Stimulated activated CD4-positive, alpha-beta T cell treated with anti-CD3 and anti-CD28 coated beads, Interleukin-15, amount 100 ng/mL, for 48 hours (primary cell): Measurements from ENCODE around the gene TENM4.

ENCODE experiments used
- DNase-seq, 2 donors: peaks; one replicate each; pipeline ENCODE4 v3.0.0-alpha.2; 2020; ENCODE audit warnings: low read depth in 2 of 2

Gene TENM4

DNA sequence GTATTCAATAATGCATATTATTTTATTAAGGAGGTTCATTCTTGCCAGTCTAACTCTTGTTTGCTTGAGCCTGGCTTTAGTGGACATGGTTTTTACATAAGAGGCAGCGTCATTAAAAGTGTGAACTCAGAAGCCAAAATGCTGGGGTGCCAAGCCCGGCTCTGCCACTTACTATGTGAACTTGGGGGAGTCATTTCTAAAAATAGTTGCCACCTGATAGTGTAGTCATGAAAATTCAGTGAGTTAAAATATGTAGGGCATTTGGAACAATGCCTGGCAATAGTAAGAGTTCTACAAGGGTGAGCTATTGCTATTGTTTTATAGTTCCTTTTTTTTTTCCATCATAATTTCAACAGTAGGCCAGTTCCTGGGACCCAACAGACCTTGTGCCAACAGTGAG lies 49.9 kb downstream of the TENM4 start:
- DNase-seq: no peak

DNA sequence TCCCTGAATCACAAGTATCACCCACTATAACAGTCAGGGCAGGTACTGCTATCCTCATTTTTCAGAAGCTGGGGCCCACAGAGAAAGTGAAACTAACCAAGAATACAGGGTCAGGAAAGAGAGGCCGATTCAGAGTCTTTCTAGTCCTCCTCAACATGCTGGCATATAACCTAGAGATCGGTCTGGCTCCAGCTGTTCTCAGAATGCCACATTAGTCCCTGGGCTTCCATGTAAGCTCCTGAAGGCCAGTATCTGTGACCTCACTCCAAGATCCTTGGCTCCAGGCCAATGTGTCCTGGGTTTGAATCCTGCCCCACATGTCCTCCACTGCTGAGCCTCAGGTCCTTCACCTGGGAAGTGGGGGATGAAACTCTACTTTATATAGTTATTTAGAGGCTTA lies 50.4 kb downstream of the TENM4 start:
- no peak for DNase-seq

DNA sequence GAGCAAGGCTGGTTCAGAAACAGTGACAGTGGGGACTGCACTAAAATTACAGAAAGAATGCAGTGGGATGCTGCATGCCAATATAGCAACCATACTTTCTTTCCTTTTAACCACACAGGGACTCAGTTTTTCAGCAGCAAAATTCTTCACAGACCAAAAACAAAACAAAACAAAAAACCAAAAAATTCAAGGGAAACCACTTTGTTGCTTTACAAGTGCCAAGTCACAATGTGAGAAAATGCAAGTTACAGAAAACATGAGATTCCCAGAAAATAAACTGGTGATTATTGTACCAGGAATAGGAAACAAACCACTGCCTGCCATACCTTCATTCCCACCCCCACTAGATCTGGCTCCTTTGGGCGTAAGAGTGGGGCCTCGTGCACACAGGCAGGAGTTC lies 52.6 kb downstream of the TENM4 start:
- DNase-seq: no peak

DNA sequence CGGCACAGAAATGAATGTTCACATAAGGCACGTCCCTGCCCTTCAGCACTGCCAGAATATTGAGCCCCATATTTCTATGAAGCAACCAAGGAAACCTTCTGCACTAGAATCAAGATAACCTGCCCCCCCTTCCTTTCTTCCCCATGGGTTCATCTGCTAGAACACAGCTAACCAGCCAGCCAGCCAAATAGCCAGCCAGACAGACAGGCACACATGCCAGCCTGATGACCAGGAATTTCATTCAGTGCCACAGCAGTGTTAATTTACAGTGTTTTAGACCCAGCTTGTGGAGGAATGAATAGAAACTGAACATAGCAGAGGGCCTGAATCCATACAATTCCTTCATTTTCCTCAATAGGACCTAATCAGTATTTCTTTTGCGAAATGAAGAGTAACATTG lies 57.0 kb downstream of the TENM4 start:
- DNase-seq: no peak

DNA sequence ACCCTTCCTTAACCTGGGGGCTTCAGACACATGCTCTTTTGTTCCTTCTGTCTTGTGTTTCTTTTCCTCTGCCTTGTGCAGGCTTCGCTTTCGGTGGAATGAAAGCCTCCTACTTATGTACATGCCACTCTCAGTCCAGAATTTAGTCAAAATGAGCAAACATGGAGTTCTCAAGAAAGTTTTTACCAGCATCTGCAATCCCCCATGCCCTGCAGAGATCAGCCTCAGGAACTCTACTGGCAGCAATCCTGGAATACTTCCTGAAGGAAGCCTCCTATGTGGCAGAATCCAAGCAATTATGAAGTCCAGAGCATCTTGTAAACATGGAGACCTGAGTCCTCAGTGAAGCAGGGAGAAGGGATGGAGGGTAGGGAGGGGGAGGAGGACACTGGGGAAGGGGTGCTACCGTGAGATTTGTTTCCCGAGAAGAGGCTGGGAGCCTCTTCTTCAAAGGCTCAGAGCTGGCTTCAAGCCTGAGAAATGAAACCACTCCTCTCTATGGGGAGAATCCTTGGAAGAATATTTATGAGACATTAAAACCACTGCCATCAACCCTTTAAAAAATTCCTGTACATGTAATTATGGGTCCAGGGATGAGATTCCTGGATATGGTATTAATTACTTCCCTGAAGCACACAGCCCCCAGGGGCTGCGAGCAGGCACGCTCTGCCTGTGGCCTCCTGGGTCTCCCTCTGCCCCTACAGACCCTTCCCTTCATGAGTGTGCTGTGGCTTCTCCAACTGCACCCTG lies 58.4 kb downstream of the TENM4 start:
- no peak for DNase-seq

DNA sequence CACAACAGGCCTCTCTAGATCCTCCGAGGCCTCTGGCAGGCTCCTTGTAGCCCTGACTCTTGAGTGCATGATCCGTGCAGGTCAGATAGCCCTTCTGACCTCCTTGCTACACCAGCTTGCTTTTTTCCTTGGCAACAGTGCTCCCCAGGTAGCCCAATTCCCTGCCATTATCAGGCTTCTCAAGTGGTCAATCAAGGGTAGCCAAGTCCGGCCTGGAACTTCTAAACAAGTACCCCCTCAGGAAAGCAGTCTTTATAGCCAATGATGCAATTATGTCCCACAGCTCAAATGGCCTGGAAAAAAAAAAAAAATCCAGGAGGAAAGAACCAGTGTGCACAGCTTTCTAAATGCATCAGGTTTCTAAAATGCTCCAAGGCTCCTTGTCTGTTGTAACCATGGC lies 59.8 kb downstream of the TENM4 start:
- DNase-seq: no peak

DNA sequence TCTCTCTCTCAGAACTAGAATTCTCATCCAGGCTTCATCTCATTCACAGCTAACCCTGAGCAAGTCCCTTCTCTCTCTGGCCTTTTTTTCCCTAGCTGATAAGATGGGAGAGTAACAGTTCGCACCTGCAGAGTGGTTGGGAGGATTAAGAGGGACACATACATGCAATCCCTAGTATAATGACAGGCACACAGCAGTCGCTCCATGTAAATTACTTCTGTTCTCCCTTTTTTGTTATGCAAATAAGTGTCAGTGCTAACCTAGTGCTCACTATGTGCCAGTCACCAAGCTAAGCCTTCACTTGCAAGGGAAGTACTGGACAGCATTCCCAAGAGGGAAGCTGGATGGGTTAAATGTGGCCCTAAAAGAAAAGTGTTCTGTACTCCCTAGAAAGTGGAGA lies 63.4 kb downstream of the TENM4 start:
- DNase-seq: no peak

DNA sequence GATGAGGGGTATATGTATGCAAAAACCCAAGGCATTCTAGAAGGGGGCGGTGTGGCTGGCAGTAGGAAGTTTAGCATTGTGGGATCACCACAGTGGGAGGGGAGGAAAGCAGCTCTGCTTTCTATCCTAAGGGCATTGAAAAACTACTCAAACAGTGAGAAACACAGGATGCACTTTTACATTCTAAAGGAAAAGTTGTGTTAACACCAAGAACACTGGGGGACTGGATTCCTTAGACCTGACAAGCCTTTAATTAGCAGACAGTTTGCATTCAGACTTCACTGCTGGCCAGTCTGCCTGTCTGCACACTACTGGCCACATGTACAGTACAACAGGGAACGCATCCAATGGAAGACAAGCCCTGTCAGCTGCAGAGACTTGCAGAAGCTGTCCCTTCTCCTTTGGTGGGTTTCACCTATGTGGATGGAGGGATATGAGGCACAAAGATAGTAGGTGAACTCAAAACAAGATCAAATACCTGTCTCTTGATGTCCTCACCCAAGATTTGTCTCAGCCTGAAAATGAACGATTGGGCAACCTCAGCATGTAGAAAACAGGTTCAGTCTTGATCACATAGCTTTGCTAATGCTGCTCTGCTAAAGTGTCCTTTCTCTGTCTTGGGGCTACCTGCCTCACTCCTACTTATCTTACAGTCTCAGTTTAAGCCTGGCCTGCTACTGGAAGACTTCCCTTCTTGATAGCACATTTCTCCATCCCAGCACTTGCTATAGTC lies 64.8 kb downstream of the TENM4 start:
- DNase-seq: no peak

DNA sequence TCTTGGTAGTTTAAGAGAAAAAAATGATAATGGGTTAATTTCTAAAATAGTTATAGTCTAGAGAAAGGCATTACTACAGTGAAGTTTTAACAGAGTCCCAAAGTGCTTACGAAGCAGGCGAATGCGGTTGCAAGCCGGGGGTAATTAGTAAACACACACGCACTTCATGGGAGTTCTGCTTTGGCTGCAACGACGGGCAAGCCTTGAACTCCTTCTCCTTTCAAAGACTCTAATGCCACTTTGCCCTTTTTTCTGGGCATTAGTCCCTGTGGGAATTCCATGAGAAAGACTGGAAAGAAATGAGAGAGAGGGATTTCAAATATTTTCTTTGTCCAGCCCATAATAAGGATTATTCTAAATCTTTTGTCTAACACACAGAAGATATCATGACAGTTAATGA lies 66.1 kb downstream of the TENM4 start:
- no peak for DNase-seq

DNA sequence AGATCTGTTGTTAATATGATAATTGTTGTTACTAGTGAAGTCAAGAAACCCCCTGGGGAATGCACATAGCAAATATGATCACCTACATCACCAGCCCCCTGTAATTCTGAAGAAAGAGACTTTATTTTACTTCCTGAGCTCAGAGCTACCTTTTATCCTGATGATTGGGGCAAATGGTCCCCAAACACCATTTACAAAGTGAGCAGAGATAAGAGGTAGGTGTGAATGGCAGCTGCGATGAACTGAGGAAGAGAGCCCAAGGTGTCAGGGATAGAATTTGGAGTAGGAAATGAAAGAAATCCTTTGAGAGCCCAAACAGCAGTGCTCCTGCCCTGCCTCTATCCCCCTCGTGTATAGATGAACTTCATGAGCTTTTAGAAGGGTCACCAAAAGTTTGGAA lies 69.1 kb downstream of the TENM4 start:
- DNase-seq: no peak

DNA sequence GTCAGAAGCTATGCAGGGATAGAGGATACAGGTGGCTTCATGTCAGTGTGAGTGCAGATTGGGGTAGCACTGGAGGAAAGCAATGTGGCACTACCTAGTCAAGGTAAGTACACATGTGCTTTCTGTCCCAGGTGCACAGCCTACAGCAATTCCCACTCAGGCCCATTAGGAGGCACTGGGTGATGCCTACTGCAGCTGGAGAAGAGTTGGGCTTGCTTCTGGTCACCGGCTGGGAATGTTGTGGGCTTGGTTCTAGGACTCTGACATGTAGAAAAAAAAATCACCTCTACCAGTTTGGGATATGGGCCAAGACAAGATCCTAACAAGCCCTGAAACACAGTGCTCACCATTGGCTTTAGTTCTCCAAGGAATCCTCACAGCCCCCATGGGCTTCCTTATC lies 69.7 kb downstream of the TENM4 start:
- no peak for DNase-seq

DNA sequence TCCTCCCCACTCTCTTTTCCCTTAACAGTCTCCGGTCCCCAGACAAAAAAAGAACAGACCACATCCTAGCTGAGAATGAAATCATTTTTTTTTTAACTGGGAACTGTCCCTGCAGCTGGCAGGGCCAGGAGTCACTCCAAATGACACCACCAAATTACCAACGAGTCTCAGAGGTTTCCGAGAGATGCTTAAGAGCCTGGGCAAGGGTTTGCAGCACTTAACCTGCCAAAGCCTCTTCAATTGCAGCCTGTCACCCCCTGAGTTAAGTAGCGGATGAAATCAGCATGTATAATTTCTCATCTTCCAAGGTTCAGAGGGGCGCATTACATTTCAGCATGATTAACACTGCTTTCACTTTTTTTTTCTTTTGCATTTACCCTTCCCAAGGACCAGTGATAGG lies 71.8 kb downstream of the TENM4 start:
- no peak for DNase-seq

DNA sequence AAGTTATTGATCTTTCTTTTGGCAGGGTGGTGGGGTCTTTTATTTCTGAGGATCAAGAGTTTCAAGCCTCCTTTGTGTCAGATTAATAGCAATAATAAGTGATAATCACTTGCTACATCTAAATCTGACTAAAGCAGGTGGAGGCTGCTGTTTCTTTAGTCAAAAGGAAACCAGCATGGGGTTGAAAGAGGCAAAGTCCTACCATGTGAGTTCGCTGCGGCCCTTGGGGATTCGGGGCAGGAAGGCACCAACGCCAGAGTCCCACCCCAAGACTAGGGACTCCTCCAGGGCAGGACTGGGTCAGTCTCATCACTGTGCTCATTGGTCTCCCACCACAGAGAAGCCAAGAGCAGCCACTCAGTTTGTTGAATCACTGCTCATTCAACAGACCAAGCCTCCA lies 73.0 kb downstream of the TENM4 start:
- no peak for DNase-seq

DNA sequence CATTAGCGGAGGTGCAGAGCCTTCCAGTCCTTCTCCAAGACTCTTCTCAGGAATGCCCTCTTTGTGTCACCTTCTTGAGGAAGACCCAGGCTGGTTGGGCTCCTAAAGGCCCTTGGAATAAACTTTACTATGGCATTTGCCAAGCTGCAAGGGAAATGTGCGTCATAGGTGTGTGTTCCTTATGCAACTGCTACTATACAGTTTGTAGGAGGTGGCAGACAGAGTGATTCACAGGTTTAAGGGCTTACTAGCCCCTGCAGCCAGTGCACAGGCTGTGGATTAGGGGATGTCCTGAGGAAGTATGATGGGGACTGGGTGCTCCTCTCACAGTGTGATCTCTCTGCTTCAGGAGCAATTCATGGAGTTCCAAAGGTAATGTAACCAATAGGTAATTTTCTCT lies 74.6 kb downstream of the TENM4 start:
- DNase-seq: no peak

DNA sequence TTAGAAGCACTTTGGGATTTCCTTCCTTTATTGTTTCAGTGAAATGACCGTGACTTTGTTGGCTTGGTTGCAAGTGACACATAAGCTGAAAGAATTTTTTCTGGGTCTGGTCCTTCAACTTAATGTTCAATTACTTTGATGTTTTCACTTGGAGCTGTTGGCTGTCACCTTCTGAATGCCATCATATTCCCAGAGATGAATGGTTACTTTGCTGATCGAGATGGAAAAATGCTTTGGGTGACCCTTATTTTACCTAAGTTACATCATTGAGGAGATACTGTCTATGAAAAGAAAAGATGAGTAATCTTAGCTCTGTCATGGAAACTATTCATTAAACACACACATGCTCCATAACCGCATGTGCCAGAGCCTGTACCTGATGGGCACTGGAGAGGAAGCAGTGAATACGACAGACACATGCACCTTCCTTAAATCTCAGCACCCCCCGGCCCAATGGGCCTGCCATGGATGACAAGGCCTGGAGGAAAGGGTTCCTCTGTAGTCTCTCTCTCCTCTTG lies 76.9 kb downstream of the TENM4 start:
- no peak for DNase-seq

DNA sequence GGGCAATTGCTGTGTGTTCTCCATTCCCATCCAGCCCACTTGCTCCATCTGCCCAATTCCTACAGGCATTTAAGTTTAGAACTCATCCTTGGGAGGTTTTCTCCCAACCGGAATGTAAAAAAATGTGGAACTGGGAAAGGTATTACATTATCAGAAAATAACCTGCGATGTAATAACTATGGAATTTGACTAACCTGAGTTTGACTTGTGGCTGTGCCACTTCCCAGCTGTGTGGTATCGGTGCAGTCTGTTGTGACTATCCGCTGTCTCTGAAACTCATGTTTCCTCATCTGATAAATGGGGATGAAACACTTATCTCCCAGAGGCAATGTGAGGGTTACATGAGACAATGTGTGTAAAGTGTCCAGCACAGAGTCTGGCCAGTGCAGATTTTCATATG lies 77.6 kb downstream of the TENM4 start:
- no peak for DNase-seq

DNA sequence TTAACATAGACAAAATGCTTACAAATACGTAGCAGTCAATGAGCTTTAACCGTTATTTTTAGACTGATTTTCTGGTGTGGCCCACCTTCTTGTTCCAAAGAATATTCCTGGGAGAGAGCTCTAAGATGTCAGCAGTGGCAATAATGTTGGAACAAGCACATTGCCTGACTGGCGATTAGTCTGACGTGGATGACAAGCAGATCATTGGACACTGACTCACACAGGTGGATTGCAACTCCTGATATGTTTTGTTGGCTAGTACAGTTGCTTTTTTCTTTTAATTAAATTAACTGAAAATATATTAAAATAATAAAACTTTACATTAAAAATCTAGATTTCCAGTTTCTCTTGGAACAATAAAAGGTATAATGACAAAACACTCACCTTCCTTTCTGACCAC lies 78.0 kb downstream of the TENM4 start:
- no peak for DNase-seq

DNA sequence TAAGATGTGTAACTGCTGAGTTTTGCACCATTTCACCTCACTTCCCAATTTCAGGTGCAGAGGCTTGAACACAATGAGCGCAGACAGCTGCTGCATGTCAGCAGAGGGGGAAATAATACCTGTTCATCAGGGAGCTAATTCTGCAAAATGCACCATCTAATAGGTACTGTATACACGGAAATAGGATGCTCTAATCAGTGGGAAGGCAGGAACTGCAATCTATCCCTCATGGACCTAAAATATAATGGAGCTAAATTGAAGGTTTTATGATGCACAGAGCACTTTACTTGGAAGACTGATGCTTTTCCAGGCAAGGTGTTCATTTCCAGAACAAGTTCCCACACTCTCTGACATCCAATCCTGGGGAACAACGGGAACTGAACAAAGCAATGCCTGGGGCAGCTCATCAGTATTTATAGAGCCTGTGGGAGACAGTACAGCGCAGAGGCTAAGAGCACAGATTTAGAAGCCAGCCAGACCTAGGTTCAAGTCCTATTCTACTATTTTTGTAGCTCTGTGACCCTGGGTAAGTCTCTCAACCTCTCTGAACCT lies 78.5 kb downstream of the TENM4 start:
- no peak for DNase-seq

DNA sequence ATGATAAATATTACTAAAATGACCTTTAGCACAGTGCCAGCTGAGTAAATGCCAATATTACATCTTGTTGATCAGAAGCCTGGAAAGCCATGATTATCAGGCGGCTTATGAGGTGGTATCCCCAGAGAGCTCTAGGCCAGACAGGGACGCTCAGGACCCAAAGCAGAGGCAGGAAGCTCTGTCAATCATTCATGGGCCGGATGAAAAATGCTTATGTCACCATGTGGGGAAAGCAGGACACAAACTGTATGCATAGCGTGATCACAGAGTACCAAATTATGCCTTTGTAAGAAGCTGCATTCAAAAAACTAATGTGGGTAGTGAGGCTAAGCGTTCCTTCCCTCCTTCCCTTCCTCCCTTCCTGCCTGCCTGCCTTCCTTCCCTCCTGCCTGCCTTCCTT lies 82.6 kb downstream of the TENM4 start:
- DNase-seq: no peak

DNA sequence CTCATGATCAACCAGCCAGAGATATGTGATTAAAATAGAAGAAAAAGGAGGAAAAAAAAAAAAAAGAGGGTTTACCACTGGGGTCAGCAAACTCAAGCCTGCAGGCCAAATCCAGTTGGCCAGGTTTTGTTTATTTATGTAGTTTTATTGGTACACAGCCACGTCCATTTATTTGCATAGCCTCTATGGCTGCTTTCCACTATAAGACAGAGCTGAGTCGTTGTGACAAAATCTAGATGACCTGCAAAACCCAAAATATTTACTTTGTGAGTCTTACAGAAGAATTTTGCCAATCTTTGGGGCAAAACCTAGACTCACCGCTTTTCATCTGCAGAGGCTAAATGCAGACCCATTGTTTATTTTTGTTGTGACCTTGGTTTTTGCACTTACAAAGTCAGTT lies 87.1 kb downstream of the TENM4 start:
- DNase-seq: no peak

DNA sequence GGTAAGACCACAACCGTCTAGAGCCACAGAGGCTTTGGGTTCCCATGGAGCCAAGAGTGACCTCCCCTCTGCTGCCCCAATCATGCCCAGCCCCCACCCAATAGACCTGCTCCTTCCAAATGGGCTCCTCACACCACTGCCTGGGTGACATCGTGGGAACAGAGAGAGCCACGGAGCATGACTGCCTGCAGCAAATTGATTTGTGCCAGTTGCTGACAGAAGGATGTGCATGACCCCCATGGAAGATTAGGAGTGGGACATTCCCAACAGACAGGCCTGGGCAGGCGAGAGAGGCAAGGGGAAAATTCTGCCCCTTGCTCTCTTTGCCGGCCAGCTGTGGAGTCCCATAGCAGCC lies 88.5 kb downstream of the TENM4 start:
- no peak for DNase-seq

DNA sequence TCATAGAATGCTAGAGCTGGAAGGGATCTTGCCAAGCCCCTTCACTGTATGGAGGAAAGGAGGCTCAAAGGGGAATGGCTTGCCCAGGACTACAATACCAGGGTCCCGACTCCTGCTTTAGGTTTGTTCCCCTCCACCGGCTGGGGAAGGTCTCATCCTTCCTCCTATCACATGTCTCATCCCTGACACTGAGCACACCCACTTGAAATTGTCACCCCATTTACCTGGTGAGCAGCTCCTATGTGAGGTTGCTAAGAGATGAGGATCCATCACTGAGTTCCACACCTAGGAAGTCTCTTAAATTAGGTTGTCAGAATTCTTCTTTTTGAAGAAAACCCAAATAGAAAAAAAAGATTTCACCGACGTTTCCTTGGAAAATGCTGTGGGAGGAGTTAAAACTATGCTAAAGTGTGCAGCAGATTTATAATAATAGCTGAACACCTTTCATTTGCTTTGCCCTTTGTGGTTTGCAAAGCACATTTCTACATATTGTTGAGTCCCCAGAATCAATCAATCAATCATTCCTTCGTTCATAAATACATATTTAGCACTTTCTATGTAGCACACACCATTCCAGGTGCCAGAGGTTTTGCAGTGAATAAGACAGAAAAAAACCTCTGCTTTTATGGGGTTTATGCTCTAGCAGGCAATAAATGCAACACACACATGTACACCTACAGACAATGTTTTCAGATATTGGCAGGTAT lies 91.7 kb downstream of the TENM4 start:
- DNase-seq: no peak

DNA sequence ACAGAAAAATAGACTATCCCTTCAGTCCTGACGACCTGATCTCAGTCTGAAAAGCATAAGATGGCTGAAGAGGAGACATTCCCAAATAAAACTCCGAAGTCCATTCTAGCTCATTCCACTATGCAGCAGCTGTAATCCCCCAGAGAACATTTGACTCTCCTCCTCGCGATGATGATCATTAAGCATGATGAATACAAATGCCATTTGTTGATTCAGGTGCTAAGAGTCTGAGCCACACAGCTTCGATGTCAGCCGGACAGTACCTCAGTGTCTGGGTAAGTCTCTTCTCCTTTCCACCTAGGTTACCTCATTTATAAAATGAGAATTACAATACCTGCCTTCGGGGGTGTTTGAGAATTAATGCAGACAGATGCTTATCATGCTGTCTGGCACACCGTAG lies 94.8 kb downstream of the TENM4 start:
- DNase-seq: no peak
